WTC11 (cell line): ENCODE measurements around the gene GRIN2C. TPM values are rescaled to one million over a fixed set of nuclear protein-coding genes. Genes with fewer than 3 reads are reported as not detected.
"Not testable (repeated sequence)": the region's sequence is repeated elsewhere in the genome, so short reads cannot be mapped to it uniquely, and the experiment has no call there.

ENCODE experiments used
- ATAC-seq: fragments of 200-7000 bp; cut with Tn5 transposase; 2 replicates; pipeline ENCODE4 v1.10.0; 2021; ENCODE audit warnings: mild to moderate bottlenecking, moderate library complexity
- Bru-seq: library from RNA; stranded (reverse); fragments of 400-500 nt; gene quantifications from one replicate; lab custom pipeline; 2021; lab: Mats Ljungman, UMichigan
- CTCF ChIA-PET: fragments of 300-600 bp; sonication (Branson Sonifier 250); formaldehyde crosslinking; loops from one replicate; lab custom pipeline; 2021; ENCODE audit warnings: antibody characterized with exemption; lab: Charles Lee
- POLR2A ChIA-PET: fragments of 350-600 bp; sonication (Branson Sonifier 250); formaldehyde crosslinking; loops from one replicate; lab custom pipeline; 2021; ENCODE audit warnings: antibody characterized with exemption; lab: Charles Lee
- DNase-seq: peaks from one replicate; pipeline ENCODE4 v3.0.0; 2021; ENCODE audit warnings: low spot score
- H3K27ac Mint-ChIP-seq: 2 replicates; pipeline ENCODE4 v1.8.0; 2021; ENCODE audit warnings: mixed read lengths
- H3K27me3 Mint-ChIP-seq: 2 replicates; pipeline ENCODE4 v1.8.0; 2021; ENCODE audit warnings: low read depth, mild to moderate bottlenecking, moderate library complexity, mixed read lengths
- H3K36me3 Mint-ChIP-seq: 2 replicates; pipeline ENCODE4 v1.8.0; 2021; ENCODE audit warnings: mixed read lengths
- H3K4me1 Mint-ChIP-seq: 2 replicates; pipeline ENCODE4 v1.8.0; 2022; ENCODE audit warnings: mixed read lengths
- H3K4me3 Mint-ChIP-seq: 2 replicates; pipeline ENCODE4 v1.8.0; 2021; ENCODE audit warnings: mild to moderate bottlenecking, moderate library complexity, mixed read lengths
- H3K9me3 Mint-ChIP-seq: 2 replicates; pipeline ENCODE4 v1.8.0; 2021; ENCODE audit warnings: mixed read lengths
- E2F4 ChIP-seq: sonication (generic); formaldehyde crosslinking; IDR thresholded peaks from 2 replicates; pipeline ENCODE4 v1.8.1; 2022; ENCODE audit warnings: low read depth, mild to moderate bottlenecking, moderate library complexity, missing genetic modification reagents, borderline replicate concordance
- ELF4 ChIP-seq: sonication (generic); formaldehyde crosslinking; IDR thresholded peaks from 2 replicates; pipeline ENCODE4 v1.8.1; 2022; ENCODE audit warnings: low read depth, mild to moderate bottlenecking, moderate library complexity, missing genetic modification reagents
- ETV6 ChIP-seq: sonication (generic); formaldehyde crosslinking; IDR thresholded peaks from 2 replicates; pipeline ENCODE4 v1.8.1; 2022; ENCODE audit warnings: mild to moderate bottlenecking, missing genetic modification reagents
- GRHL2 ChIP-seq: fragments of 250-450 bp; sonication (Bioruptor Pico); IDR thresholded peaks from 2 replicates; pipeline ENCODE4 v1.8.0; 2022; ENCODE audit warnings: mild to moderate bottlenecking, moderate library complexity; ENCODE audit not compliant: insufficient replicate concordance, severe bottlenecking
- HMGXB4 ChIP-seq: sonication (generic); formaldehyde crosslinking; IDR thresholded peaks from 2 replicates; pipeline ENCODE4 v1.8.1; 2023; ENCODE audit warnings: mild to moderate bottlenecking, moderate library complexity, missing genetic modification reagents
- MAX ChIP-seq: sonication (generic); formaldehyde crosslinking; IDR thresholded peaks from 2 replicates; pipeline ENCODE4 v1.8.0; 2022; ENCODE audit warnings: mild to moderate bottlenecking, missing genetic modification reagents
- MXD4 ChIP-seq: fragments of 250-450 bp; sonication (Bioruptor Pico); IDR thresholded peaks from 2 replicates; pipeline ENCODE4 v1.8.0; 2021; ENCODE audit warnings: mild to moderate bottlenecking, moderate library complexity, borderline replicate concordance
- NR1H2 ChIP-seq: sonication (generic); formaldehyde crosslinking; IDR thresholded peaks from 2 replicates; pipeline ENCODE4 v1.9.0; 2021; ENCODE audit warnings: mild to moderate bottlenecking, moderate library complexity, missing genetic modification reagents
- RELA ChIP-seq: sonication (generic); formaldehyde crosslinking; IDR thresholded peaks from 2 replicates; pipeline ENCODE4 v1.8.1; 2022; ENCODE audit warnings: missing genetic modification reagents, mild to moderate bottlenecking, borderline replicate concordance
- long read RNA-seq, 3 experiments: library from RNA in 1 of 3; library from capped mRNA in 1 of 3; library from polyadenylated mRNA in 1 of 3; unstranded in 2 of 3; stranded (forward) in 1 of 3; transcript quantifications; one replicate each; pipeline ENCODE4 v2.0.0, GENCODE V29; 2021
- total RNA-seq: library from RNA; stranded (reverse); gene quantifications from 3 replicates; pipeline ENCODE4 v1.2.3, GENCODE V29; 2021
- TF ChIP-seq, protein P1 (sequence below): fragments of 200-600 bp; IDR thresholded peaks from 2 replicates; pipeline ENCODE4 v1.8.0; 2022; ENCODE audit warnings: antibody characterized with exemption
- TF ChIP-seq, protein P2 (sequence below): sonication (generic); formaldehyde crosslinking; IDR thresholded peaks from 2 replicates; pipeline ENCODE4 v1.8.1; 2023; ENCODE audit warnings: mild to moderate bottlenecking, missing genetic modification reagents, moderate library complexity
- TF ChIP-seq, protein P3 (sequence below): fragments of 250-450 bp; sonication (Bioruptor Pico); conservative IDR thresholded peaks from 2 replicates; pipeline ENCODE4 v1.9.0; 2021; ENCODE audit warnings: mild to moderate bottlenecking
- TF ChIP-seq, protein P4 (sequence below): sonication (generic); formaldehyde crosslinking; IDR thresholded peaks from 2 replicates; pipeline ENCODE4 v1.8.1; 2022; ENCODE audit warnings: mild to moderate bottlenecking, moderate library complexity, missing genetic modification reagents

The GRIN2C gene
- total RNA-seq (0.14 to 0.31 TPM (median 0.23 TPM) in 3 replicates), Bru-seq, nascent RNA (percentile 5 among the genes with signal in this experiment)
- long read RNA-seq, experiment 1: 0 reads
- long read RNA-seq, experiment 2: 0 reads
- long read RNA-seq, experiment 3: 0 reads

DNA sequence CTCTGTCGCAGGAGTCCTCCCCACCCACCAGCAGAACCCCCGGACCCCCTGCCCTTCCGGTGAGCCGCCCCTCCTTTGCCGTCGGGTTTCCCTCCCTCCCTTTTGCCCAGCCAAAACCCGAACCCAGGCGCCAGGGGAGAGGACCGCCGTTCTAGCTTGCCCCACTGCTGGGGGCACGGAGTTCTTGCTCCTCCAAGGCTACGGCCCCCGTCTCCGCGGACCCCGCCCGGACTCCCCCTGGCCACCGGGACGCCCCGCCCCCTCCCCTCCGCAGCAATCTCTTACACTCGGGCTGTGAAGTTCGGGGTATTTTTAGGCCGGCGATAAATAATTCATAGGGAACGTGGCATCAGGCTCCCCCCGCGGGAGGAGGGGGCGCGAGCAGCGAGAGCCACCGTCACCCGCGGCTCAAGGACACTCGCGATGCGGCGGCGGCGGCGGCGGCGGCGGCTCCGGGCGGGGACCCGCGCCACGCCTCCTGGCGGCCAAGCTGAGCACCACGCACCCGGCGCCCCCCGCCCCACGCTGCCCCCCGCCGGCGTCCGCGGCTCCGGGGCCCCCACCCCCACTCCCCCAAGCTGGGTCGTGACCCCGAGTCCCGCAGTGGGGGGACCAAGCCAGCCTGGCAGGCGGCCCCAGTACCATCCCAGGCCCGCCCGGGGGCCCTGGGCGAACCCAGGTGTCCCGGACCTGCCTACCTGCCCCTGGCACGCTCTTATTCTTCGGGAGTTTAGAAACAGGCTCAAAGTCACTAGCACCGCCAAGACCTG is at the start of gene GRIN2C:
GRIN2C (minus strand) TSS at position 427 of the 770 bp plus-strand sequence. CDS start 4,793 bp downstream, outside the sequence.
- no peak for ATAC-seq
- TF ChIP-seq MXD4: no peak
- TF ChIP-seq ETV6 (CRISPR knock-in tag): no peak
- TF ChIP-seq, protein P1, sequence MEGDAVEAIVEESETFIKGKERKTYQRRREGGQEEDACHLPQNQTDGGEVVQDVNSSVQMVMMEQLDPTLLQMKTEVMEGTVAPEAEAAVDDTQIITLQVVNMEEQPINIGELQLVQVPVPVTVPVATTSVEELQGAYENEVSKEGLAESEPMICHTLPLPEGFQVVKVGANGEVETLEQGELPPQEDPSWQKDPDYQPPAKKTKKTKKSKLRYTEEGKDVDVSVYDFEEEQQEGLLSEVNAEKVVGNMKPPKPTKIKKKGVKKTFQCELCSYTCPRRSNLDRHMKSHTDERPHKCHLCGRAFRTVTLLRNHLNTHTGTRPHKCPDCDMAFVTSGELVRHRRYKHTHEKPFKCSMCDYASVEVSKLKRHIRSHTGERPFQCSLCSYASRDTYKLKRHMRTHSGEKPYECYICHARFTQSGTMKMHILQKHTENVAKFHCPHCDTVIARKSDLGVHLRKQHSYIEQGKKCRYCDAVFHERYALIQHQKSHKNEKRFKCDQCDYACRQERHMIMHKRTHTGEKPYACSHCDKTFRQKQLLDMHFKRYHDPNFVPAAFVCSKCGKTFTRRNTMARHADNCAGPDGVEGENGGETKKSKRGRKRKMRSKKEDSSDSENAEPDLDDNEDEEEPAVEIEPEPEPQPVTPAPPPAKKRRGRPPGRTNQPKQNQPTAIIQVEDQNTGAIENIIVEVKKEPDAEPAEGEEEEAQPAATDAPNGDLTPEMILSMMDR: peak; percentile 29; the same call in 1 of the 2 replicates
- no peak for TF ChIP-seq RELA (CRISPR knock-in tag)
- POLR2A ChIA-PET: no interaction called here
- Mint-ChIP-seq H3K36me3 (peaks cover 4% of the 10 kb centered on the region; the same call in 1 of the 2 replicates), H3K27ac (no peak within 1 kb of the TSS), H3K27me3 (peaks cover 76% of the 10 kb centered on the region), H3K4me1 (peaks cover 10% of the 10 kb centered on the region), H3K9me3 (no peaks in the 10 kb centered on the region), H3K4me3 (peak within 1 kb of the TSS; percentile 66)
- CTCF ChIA-PET: interaction anchor here (1.1 to 14.0 kb wide), 13 partner anchors 11 to 285 kb away, joined by 3 to 347 read pairs (median 23); partner anchors contain the start of genes FDXR and RAB37
- DNase-seq: no peak

GRCh38 chr17:74909097-74909496 is 49.4 kb upstream of the GRIN2C start:
- Mint-ChIP-seq H3K4me1 (peaks cover 40% of the 10 kb centered on the region), H3K9me3 (peaks cover 20% of the 10 kb centered on the region), H3K27me3 (peaks cover 36% of the 10 kb centered on the region)
- DNase-seq, H3K27ac Mint-ChIP-seq, POLR2A ChIA-PET, H3K4me3 Mint-ChIP-seq, ATAC-seq: not testable (repeated sequence)
- CTCF ChIA-PET: interaction anchor here (1.0 to 1.2 kb wide), 3 partner anchors 10 to 15 kb away, joined by 3 to 4 read pairs (median 3); partner anchors contain the start of gene OTOP2
- peak; percentile 55; the same call in 1 of the 2 replicates for TF ChIP-seq MAX (CRISPR knock-in tag)
- TF ChIP-seq, all 79 proteins: peak for 1; not testable (repeated sequence) for 78
- H3K36me3 Mint-ChIP-seq: not testable (repeated sequence)

- Mint-ChIP-seq H3K4me1 (peaks cover 40% of the 10 kb centered on the region), H3K36me3 (0 out of 2 replicates have a peak, but pooled peaks cover 3% of the 10 kb centered on the region), H3K9me3 (peaks cover 5% of the 10 kb centered on the region), H3K27ac (no peak overlapping the region), H3K4me3 (no peak overlapping the region), H3K27me3 (peaks cover 19% of the 10 kb centered on the region)
- TF ChIP-seq, protein P2, sequence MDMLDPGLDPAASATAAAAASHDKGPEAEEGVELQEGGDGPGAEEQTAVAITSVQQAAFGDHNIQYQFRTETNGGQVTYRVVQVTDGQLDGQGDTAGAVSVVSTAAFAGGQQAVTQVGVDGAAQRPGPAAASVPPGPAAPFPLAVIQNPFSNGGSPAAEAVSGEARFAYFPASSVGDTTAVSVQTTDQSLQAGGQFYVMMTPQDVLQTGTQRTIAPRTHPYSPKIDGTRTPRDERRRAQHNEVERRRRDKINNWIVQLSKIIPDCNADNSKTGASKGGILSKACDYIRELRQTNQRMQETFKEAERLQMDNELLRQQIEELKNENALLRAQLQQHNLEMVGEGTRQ (CRISPR knock-in tag): no peak
- no peak for TF ChIP-seq GRHL2 (CRISPR knock-in tag)
- no peak for TF ChIP-seq HMGXB4 (CRISPR knock-in tag)
- TF ChIP-seq, protein P3, sequence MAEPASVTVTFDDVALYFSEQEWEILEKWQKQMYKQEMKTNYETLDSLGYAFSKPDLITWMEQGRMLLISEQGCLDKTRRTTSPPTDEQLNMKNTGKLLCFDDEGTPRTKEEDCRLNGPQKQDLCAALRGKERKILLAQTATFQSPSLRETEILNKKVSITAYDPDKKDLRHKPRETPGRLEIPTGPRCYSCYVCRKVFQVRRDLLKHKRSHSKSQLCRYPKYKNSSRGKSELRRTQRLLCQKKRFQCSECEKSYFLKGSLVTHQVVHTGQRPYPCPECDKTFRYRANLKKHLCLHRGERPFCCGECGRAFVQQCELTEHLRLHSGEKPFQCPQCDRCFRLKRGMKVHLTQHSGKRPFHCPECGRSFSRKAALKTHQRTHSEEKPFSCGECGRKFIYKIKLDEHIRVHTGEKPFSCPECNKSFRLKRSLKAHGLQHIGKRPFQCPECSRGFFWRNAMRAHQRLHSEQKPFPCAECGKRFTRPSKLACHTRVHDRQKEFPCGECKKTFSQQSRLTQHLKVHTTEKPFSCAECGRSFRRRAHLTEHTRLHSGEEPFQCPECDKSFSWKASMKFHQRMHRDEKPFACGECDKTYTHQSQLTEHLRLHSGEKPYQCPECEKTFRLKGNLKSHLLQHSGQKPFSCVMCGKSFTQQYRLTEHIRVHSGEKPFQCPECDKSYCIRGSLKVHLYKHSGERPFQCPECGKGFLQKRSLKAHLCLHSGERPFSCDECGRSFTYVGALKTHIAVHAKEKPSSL (CRISPR knock-in tag): no peak
- no peak for TF ChIP-seq E2F4 (CRISPR knock-in tag)
- no peak for TF ChIP-seq ELF4 (CRISPR knock-in tag)
- no peak for TF ChIP-seq NR1H2 (CRISPR knock-in tag)
- TF ChIP-seq, protein P4, sequence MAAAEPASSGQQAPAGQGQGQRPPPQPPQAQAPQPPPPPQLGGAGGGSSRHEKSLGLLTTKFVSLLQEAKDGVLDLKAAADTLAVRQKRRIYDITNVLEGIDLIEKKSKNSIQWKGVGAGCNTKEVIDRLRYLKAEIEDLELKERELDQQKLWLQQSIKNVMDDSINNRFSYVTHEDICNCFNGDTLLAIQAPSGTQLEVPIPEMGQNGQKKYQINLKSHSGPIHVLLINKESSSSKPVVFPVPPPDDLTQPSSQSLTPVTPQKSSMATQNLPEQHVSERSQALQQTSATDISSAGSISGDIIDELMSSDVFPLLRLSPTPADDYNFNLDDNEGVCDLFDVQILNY (CRISPR knock-in tag): no peak
- DNase-seq (no peak), ATAC-seq (no peak)
- POLR2A ChIA-PET: interaction anchor here (1.5 kb wide), 1 partner anchor 34 kb away, joined by 3 read pairs; the partner anchor contains the start of gene FDXR
- CTCF ChIA-PET: interaction anchor here (0.9 to 1.6 kb wide), 5 partner anchors 18 to 54 kb away, joined by 3 to 9 read pairs (median 4); partner anchors contain the start of gene FDXR
Measured at GRCh38 chr17:74907012-74907411, 47.3 kb upstream of the GRIN2C start.
